Dermis blood vessel endothelial cell (primary cell): ENCODE results near the gene SUPT3H. TPM values are rescaled to one million over a fixed set of nuclear protein-coding genes. Genes with fewer than 3 reads are reported as not detected.

Experiments used
- DNase-seq: peaks from one replicate; pipeline ENCODE4 v3.0.0; 2010
- total RNA-seq: library from RNA; depleted of rRNA; stranded (reverse); fragments of >200 nt; gene quantifications from 2 replicates; pipeline ENCODE4 v1.2.3, GENCODE V29; 2014

Gene SUPT3H
- total RNA-seq, 1 donor from 2014 or later = 5.4 TPM

GRCh38 chr6:44824567-44824966, 553.2 kb downstream of the SUPT3H start:
- DNase-seq = no peak

- no peak for DNase-seq
Observed at GRCh38 chr6:44820759-44821158, 557.0 kb downstream of the SUPT3H start.

GRCh38 chr6:44820321-44820720, 557.4 kb downstream of the SUPT3H start:
- DNase-seq = no peak

GRCh38 chr6:44811456-44811855, 566.3 kb downstream of the SUPT3H start:
- no peak for DNase-seq

- DNase-seq = no peak
Observed at GRCh38 chr6:44809258-44809657, 568.5 kb downstream of the SUPT3H start.

GRCh38 chr6:44808148-44808547, 569.6 kb downstream of the SUPT3H start:
- no peak for DNase-seq

- DNase-seq = no peak
Observed at GRCh38 chr6:44806656-44807055, 571.1 kb downstream of the SUPT3H start.

- DNase-seq = no peak
Observed at GRCh38 chr6:44805238-44805846, 572.4 kb downstream of the SUPT3H start.

GRCh38 chr6:44804546-44805159, 573.1 kb downstream of the SUPT3H start:
- no peak for DNase-seq

GRCh38 chr6:44804016-44804415, 573.7 kb downstream of the SUPT3H start:
- DNase-seq = no peak

- DNase-seq = no peak
Observed at GRCh38 chr6:44800784-44801592, 576.7 kb downstream of the SUPT3H start.

- no peak for DNase-seq
Observed at GRCh38 chr6:44800171-44800783, 577.5 kb downstream of the SUPT3H start.

- DNase-seq = no peak
Observed at GRCh38 chr6:44797746-44798145, 580.0 kb downstream of the SUPT3H start.

- DNase-seq = no peak
Observed at GRCh38 chr6:44795326-44795725, 582.4 kb downstream of the SUPT3H start.

- no peak for DNase-seq
Observed at GRCh38 chr6:44789806-44790205, 587.9 kb downstream of the SUPT3H start.

GRCh38 chr6:44789061-44789460, 588.7 kb downstream of the SUPT3H start:
- no peak for DNase-seq

GRCh38 chr6:44788387-44788981, 589.2 kb downstream of the SUPT3H start:
- no peak for DNase-seq

- no peak for DNase-seq
Observed at GRCh38 chr6:44787254-44787834, 590.4 kb downstream of the SUPT3H start.

GRCh38 chr6:44785130-44785529, 592.6 kb downstream of the SUPT3H start:
- DNase-seq = no peak

- DNase-seq = no peak
Observed at GRCh38 chr6:44784195-44784594, 593.5 kb downstream of the SUPT3H start.

GRCh38 chr6:44782892-44783291, 594.8 kb downstream of the SUPT3H start:
- no peak for DNase-seq

GRCh38 chr6:44781912-44782597, 595.7 kb downstream of the SUPT3H start:
- DNase-seq = no peak
